Pons (tissue), 1 donor: ENCODE data around the gene SSBP3.
"Not testable (repeated sequence)": the region's sequence is repeated elsewhere in the genome, so short reads cannot be mapped to it uniquely, and the experiment has no call there.

ENCODE experiments used
- DNase-seq: peaks from one replicate; pipeline ENCODE4 v3.0.0-alpha.2; 2016; ENCODE audit warnings: low spot score

The SSBP3 gene

GRCh38 chr1:54348700-54349021, 57.5 kb downstream of the SSBP3 start:
- no peak for DNase-seq

GRCh38 chr1:54347955-54348699, 58.1 kb downstream of the SSBP3 start:
- DNase-seq = no peak

- DNase-seq = no peak
Measured at GRCh38 chr1:54347261-54347954, 58.8 kb downstream of the SSBP3 start.

- not testable (repeated sequence) for DNase-seq
Measured at GRCh38 chr1:54345548-54345947, 60.6 kb downstream of the SSBP3 start.

- no peak for DNase-seq
Measured at GRCh38 chr1:54345116-54345515, 61.1 kb downstream of the SSBP3 start.

- no peak for DNase-seq
Measured at GRCh38 chr1:54342742-54343687, 63.2 kb downstream of the SSBP3 start.

- no peak for DNase-seq
Measured at GRCh38 chr1:54342288-54342687, 63.9 kb downstream of the SSBP3 start.

GRCh38 chr1:54341763-54342162, 64.4 kb downstream of the SSBP3 start:
- DNase-seq = no peak

- DNase-seq = no peak
Measured at GRCh38 chr1:54340878-54341277, 65.3 kb downstream of the SSBP3 start.

- no peak for DNase-seq
Measured at GRCh38 chr1:54340434-54340833, 65.8 kb downstream of the SSBP3 start.

- no peak for DNase-seq
Measured at GRCh38 chr1:54339126-54339525, 67.1 kb downstream of the SSBP3 start.

GRCh38 chr1:54338464-54338863, 67.7 kb downstream of the SSBP3 start:
- no peak for DNase-seq

- DNase-seq = no peak
Measured at GRCh38 chr1:54337928-54338327, 68.3 kb downstream of the SSBP3 start.

GRCh38 chr1:54337034-54337433, 69.2 kb downstream of the SSBP3 start:
- no peak for DNase-seq

GRCh38 chr1:54336116-54336515, 70.1 kb downstream of the SSBP3 start:
- DNase-seq = no peak

- no peak for DNase-seq
Measured at GRCh38 chr1:54335755-54336108, 70.5 kb downstream of the SSBP3 start.

- DNase-seq = peak; percentile 87
Measured at GRCh38 chr1:54335011-54335754, 71.0 kb downstream of the SSBP3 start.

GRCh38 chr1:54332781-54333585, 73.2 kb downstream of the SSBP3 start:
- DNase-seq = peak; percentile 38

GRCh38 chr1:54331843-54332463, 74.2 kb downstream of the SSBP3 start:
- DNase-seq = no peak

- peak; percentile 87 for DNase-seq
Measured at GRCh38 chr1:54331091-54331772, 75.0 kb downstream of the SSBP3 start.
